Esophagus mucosa (tissue), 1 donor: Measurements from ENCODE around the gene PALLD. TPM values are rescaled to one million over a fixed set of nuclear protein-coding genes. Genes with fewer than 3 reads are reported as not detected.

Experiments used
- ATAC-seq: fragments of 200-7000 bp; cut with Tn5 transposase; one replicate; pipeline ENCODE4 v1.9.1; 2020
- total RNA-seq: library from RNA; stranded (reverse); gene quantifications from one replicate; pipeline ENCODE4 v1.2.4, GENCODE V29; 2023
- donor health status: DM: yes; HTN: yes; CAD: no.

PALLD gene
- total RNA-seq, 1 donor from 2014 or later = 70.1 TPM

DNA sequence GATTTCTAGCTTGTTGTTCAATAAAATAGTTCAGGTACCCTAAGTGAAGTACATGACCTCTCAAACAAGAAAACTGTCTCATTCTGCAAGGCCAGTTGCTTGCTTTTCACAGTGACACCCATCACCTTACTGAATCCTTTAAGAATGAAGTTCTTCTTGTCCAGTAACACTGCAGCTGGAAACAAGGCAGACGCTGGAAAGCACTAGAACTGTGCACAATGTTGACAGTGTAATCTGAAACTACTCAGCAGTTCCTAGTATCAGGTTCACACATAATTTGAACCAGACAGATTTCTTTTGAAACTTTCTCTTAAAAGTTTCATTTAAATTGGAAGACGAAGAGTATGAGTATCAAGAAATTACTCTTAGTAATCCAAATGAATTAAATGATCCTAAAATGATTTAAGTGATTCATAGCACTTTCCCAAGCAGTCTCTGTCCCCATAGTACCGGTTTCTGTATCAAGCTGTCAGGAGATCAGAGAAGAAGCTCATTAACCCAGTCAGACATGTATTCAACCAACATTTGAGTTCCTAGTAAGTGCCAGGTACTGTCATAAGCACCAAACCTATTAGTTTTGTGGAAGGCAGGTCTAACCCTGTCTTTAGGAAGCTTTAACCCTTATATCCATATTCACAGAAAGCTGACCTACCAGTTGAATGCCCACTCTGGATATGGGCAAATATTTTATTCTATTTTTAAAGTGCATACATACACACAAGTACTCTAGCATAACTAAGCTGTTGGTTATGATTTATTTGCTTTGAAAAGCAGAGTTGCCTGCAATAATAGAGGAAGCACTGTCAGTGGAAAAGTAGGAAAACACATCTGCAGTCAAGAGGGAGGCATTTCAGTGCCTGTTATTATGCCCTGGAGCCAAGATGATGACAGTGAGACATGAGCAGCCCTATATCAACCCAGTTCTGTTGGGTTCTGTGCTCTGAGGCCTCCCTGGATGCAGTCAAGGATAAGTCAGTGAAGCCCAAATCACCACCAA, 63.6 kb downstream of the PALLD start:
- peak; percentile 62 for ATAC-seq

DNA sequence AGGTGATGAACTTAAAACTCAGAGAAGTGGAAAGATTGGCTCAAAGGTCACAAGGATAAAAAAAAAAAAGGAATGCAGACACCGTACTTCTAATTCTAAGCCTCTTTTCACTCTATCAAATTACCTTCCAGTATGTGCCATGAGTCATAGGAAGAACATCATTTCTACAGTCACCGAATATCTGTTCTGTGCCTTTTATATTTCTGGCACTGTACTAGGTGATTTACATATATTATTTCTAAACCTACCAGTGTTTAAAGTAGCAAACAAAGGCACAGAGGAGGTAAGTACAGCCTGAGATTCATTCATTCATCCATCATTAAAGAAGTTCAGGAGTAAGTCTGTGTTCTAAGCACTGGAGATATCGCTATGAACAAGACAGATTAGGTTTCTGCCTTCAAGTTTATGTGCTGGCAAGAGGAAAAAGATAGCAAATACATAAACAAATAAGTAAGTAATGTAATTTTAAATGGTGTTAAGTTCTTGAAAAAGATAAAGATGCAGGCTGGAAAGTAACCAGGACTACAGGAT, 65.3 kb downstream of the PALLD start:
- ATAC-seq = peak; percentile 49

DNA sequence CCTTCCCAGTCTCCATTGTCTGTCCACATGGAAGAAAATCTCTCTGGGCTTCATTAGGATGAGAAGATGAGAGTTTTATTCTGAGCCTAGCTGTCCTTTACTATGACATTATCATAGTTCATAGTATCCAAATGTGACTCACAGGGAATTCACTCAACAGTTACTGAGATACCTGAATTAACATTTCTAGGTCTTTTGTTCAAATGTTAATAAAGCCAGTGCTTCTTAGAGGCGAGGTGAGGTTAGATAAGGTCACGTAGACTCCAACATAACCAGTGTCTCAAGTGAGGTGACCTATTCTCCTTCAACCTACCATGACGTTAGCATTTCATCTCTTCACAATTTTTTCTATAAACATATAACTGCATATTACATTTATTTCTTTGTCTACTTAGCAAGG, 67.2 kb downstream of the PALLD start:
- no peak for ATAC-seq

DNA sequence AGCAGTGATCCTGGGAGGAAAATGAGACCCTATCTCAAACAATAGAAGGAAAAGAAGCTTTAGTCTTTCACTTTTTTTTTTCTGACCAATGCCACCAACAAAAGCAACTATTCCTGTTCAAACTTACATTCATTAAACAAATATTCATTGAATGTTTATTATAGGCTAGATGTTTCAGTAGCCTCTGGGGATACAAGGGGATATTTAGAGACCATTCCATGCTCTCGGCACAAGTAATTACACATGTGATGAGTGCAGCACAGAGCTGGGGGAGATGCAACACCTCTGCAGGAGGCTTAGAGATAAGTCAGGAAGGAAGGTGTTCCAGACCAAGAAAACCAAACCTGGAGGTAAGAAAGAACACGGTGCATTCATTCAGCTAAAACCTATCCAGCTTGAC, 68.3 kb downstream of the PALLD start:
- ATAC-seq = no peak

DNA sequence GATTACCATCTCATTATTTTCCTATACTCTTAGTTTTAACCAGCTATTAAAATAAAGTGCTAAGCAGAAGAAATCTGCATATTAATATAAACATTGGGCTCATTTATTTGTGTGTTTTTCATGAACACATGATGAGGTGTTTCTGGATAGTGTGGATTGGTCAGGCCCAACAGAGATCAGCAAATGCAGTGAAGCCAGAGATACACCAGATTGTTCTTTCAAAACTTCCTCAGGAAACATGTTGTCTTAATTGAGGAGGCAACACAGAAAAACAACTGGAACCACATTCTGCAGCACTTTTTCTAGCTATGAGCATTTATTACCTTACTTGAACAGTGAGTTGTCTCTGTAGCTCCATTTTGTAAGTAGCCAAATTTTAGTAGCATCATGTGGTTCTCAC, 69.9 kb downstream of the PALLD start:
- no peak for ATAC-seq

DNA sequence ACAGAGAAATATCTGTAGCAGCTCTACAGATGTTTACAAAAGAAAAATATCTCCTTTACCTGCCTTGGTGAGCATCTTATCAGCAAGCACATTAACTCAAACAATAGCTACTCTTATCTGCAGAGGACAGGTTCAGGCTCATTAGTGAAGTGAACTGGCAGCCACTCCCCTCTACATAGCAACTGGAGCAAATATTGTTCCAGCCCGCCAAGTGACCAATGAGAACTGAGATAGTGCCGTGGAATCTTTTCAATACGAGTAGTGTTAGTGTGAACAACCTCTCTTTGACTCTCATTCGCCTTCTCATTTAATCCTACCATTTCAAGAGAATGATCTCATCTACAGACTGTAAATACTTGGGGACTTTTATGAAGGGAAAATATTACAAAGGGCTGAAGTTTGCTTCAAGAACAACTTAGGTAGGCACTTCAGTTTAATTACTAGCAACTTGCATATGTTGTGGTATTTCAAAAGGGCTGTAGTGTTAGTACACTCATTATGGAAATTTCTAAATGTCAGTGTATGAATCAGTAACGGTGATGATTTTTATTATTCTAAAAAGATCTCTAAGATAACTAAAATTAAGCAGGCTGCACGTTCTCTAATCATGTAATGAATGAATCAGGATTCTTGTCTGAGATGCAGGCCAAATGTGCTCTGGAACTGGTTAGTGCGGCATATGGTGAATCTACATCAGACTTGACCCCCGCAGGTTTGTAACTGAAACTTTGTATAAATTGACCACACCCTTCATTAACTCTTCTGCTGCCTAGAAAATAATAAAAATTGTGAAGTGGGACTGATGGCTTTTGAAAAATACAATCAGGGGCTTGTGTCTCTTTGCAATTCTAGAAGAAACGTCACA, 72.4 kb downstream of the PALLD start:
- peak; percentile 73 for ATAC-seq

DNA sequence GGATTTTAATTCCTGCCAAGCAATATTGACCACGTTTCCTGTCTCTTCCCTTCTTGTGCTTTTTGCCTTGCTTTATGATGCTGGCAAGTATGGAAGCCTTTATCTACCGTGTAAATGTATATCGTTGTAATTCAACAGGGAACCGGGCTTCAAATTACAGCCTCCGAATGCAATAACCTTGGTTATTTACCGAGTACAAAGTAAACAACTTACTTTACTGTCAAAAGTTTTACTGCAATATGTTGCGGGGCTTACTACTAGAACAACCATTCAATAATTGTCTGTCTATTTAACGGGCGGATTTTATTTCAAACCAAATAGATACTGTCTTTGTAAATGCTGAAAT, 73.1 kb downstream of the PALLD start:
- no peak for ATAC-seq

DNA sequence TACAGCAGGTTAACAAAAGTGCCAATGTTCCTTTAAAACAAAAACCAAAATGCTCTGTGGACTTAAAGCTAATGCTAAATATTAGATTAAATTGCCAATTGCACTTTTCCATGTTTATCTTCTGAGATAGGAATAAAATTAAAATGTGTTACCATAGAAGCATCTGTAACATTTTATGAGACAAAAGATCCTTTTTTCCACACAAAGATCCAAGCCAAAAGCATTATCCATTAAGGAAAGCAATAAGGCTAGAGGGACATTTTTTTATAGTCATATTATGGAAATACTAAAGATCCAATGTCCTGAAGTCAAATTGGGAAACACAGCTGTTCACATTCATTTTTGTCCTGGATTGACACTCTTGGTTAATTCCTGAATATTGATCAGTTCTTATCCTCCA, 73.6 kb downstream of the PALLD start:
- no peak for ATAC-seq

DNA sequence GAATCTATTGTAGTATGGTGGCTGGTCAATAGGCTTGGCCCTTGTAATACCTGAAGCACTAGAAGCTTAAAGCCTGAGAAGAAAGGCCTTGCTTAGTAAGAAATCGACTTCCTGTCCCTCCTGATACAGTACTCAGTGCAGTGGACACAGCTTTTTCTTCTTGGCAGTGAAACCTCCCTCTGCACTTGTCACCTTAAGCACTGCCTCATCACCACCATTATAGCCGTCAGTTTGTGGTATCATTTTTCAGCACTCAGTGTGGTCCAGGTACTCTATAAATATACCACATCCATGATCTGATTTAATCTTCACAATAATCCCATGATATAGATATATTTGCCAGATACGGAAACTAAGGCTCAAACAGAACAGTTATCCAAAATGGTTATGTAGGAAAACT, 75.2 kb downstream of the PALLD start:
- ATAC-seq = no peak

DNA sequence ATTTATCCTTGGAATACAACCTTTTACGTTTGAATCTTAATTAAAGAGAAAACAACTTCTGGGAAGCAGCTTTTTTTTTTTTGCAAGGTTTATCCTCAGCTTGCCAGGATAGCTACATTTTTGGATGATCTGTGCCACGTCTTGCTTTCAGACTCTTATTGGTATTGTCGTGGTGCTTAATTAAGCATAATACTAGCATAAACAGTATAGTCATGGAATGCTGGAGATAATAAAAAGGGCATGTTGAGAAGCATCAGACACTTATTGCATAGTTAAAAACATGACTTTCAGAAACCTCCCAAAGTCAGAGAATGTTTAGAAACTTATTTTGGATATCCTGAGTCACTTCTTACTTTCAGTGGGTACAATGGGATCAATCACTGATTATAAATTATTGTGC, 77.0 kb downstream of the PALLD start:
- no peak for ATAC-seq

DNA sequence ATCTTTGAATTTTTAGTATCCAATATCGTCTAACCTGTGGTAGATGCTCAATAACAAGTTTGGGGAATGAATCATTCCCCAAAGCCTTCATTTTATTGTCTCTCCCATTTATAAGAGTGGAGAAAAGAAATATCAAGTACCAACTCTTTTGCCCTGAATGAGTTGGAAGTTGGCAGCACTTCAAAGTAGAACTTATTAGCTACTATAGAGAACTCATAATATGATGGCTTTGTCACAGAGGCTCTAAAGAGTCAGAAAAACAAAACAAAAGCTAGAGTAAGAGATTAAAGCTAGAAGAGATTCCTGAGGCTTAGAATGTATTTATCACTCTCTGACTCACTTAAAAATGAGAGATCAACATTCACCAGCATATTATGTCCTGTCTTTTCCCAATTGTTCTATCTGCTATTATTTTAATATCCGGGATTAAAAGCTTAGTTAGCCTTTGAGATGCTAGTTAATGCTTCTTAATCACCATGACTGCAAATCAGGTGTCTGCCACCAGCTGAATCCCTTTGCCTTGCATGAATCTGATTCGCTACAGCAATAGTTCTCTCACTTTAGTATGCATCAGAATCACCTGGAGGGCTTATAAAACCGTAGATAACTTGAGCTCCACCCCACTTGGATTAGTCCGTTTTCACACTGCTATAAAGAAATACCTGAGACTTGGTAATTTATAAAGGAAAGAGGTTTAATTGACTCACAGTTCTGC, 77.9 kb downstream of the PALLD start:
- ATAC-seq = peak; percentile 96

DNA sequence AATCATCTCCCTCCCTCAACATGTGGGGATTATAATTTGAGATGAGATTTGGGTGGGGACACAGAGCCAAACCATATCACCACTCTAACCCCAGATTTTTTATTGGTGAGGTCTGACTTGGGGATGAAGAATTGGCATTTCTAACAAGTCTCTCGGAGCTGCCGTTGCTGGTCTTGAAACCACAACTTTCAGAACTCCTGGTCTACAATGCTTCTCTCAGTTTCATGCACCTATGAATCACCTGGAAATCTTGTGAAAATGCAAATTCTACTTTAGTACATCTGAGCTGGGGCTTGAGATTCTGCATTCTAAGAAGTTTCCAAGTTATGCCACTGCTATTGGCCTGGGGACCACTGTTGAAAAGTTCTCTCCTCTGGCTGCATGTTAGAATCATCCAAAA, 78.6 kb downstream of the PALLD start:
- ATAC-seq = no peak

DNA sequence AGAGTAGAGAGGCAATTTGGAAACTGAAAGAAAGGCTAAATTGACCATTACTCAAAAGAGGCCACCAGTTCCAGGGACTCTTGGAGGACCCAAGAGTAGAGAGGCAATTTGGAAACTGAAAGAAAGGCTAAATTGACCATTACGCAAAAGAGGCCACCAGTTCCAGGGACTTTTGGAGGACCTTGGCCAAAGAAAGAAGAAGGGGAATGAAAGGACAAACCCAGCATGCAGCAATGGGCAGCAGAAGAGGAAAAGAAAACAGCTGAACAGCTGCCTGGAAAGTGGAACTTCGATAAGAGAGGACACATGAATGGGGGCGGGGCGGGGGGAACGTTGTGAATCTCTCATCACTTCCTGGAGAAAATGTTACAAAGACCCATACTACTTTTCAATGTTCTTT, 80.8 kb downstream of the PALLD start:
- no peak for ATAC-seq

DNA sequence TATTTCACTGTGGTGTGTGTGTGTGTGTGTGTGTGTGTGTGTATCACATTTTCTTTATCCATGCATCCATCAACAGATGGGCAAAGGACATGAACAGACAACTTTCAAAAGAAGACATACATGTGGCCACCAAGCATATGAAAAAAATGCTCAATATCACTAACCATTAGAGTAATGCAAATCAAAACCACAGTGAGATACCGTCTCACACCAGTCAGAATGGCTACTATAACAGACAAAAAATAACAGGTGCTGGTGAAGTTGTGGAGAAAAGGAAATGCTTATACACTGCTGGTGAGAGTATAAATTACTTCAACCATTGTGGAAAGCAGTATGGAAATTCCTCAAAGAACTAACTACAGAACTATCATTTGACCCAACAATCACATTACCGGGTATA, 83.4 kb downstream of the PALLD start:
- ATAC-seq = no peak

DNA sequence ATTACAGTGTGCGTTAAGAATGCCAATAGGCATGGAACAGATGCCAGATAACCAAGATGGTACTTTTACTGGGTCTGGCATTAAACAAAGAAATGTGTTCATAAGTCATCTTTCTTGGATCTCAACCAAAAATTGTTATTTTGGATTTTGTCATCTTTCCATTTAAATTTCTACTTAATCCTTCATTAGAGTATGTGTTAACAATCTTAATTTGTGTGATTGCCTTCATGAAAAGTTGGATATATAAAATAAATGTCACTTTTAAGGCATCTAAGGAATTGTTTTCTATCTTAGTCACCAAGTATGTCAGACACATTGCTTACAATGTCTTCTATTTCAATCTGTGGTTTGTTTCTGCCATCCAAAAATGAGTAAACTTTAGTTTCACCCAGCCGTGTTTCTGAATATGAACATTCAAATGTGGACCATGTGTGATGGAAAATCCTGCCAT, 87.5 kb downstream of the PALLD start:
- no peak for ATAC-seq

DNA sequence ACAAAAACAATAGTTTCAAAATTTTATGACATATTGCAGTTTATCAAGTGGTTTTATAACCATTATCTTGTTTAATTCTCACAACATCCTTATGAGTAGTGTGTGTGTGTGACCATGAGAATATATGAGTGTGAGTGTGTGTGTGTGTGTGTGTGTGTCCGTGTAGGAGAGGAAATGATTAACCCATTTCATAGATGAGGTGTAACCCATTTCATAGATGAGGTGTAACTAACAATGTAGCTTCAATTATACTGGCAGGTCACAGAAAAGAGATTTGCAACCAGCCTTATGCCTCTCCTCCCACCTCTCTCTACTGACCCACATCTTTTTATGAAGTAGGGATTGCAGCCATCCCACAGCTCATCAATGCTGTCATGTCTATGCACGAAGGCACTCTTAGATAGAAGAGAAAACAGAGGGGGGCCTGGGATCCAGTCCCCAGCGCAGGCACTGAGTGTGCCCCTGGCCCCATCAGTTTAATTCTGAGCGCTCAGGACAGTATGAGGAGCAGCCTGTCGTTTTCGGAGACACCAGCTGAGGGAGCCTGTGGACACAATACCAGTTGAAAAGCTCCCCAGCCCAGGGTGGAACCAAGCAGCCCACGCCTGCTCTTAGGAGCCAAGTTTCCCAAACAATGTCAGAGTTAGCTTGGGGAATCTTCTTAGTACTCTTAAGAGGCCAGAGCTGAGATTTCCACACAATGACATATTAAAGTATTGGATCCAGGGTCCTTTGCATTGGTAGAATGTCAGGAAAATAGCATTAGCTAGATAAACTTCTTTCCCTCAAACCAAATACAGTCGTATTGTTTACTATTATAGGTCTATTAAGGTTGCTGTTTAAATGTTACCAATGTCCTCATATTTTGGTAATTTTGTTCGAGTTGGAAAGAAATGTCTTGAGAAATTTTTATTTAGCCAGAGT, 88.6 kb downstream of the PALLD start:
- peak; percentile 80 for ATAC-seq

DNA sequence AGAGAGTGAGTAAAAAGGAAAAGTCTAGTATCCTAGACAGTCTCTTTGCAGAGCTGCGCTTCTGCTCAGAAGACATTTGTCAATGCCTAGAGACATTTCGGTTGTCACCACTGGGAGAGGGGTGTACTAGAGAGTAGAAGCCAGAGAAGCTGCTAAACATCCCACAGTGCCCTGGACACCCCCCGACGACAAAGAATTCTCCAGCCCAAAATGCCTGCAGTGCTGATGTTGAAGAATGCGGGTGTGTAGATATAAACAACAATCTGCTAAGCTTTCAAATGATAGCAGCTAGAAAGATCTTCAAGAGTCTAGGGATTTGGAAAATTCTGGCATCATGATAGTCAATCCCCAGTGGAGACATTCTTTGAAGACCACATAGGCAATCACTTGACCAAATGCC, 90.1 kb downstream of the PALLD start:
- no peak for ATAC-seq

DNA sequence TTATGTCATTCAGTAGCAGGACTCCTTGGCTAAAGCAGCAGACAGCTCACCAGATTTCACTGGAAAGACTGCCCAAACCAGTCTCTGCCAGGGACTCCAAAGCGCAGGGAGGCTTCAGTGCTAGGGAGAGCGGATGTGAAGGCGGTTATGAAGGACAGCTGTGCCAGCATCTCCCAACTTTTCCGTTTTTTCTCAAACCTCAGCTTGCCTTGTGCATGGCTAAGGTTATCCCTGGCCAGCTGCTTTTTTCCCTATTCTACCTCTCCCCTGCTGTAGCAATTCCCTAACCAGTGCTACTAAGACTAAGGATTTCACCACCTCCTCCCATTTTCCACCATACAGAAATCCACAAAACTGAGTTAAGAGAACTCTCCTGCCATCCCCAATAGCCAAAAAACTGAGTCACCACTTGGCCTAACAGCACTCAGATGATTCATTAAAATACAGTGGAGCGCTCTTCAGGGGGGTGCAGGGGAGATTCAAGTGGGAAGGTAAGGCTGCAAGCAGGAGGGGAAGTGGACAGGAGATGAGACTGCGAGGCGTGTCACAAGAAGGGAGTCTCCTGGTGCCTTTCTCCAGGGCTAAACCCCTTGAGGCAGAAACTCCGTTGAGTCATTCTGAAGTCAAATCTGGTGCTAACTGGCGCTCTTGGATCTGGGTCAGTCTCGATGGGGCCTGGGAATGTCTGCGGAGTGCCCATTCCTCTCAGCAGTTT, 90.7 kb downstream of the PALLD start:
- peak; percentile 79 for ATAC-seq

DNA sequence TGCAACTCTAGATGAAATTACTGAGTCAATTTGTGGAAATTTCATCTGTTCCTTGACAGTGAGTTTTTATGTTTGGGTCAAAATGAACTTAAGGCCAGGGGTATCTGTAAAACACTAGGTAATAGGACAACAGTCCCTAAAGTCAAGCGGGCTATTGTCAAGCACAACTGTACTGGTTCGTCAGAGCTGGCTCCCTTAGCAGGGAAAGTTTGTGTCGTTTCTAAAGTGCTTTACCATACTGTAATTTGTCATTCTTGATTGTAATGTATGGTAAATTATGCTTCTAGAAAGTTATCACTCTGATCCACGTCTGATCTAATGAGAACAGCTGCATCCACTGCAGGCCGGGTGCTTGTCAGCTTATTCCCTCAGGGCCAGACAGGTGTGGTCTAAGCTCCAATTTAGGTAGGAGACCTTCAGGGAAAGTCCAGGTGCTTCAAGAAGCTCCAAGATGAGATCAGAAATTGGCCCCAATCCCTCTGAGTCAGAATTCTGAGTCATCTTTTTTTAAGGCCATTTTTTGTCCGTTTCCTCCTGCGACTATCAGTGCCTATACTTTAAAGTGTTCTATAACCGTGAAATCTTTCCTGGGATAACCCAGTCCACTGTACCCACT, 92.2 kb downstream of the PALLD start:
- ATAC-seq = peak; percentile 90

DNA sequence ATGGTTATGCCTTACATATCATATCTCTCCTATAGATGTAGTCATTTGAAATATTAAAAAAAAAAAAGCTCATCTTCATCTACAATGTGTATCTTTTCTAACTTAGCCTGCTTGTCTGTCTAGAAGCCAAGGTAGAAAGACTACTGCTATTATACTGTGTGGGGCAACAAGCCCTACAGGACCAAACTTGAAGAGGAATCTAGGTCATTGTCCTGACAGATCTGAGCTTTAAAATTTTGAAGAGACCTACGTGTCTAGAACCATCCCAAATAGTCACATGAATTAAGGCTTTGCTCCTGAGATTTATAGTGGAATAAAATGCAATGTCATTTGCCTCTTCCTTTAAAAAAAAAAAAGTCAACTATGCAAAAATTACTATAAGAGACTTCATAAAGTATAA, 95.8 kb downstream of the PALLD start:
- peak; percentile 56 for ATAC-seq
